Measurements from ENCODE around the gene TOX2.
A peak's percentile ranks its signal among the peaks of the same experiment; 100 is the strongest.

TOX2 gene

DNA sequence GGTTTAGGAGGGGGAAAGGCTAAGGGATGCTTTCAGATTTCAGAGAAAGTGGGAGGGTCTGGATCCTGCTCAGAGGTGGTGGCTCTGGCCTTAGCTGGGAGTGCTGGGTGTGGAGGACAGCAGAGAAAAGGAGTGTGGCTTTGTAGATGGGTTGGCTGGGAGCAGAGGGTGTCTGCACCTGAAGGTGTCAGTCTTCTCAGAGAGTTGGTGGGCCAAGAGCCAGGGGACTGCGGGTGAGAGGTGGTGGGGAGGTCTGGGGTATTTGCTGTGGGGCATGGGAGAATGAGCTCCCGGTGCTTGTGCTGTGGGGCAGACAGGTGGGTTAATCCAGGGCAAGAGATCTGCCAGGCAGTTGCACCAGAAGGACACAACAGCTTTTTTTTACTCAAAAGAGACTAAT lies 67.4 kb downstream of the TOX2 start:
- DNase-seq = no peak

DNA sequence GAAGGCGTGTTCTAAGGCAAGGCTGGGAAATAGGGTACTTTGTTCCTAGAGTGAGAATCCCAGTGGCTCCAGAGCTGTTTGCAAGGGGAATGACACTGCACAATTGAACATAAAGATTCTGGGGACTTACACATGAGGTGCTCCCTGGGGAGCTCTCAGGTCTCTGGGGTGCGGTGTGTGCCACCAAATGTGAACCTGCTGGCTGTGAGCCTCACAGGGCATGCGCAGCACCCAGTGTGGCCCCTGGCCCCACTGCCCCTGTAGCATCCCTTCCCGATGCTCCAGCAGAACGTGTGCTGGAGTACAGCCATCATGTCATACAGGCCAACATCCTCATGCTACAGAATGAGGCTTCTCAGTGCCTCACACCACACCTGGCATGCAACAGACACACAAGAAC lies 68.2 kb downstream of the TOX2 start:
- no peak for DNase-seq

GRCh38 chr20:43983359-43983758 lies 68.7 kb downstream of the TOX2 start:
- DNase-seq = peak; percentile 38

- no peak for DNase-seq
These were observed 69.3 kb downstream of the TOX2 start for GRCh38 chr20:43983904-43984361.

- DNase-seq = no peak
These were observed 69.9 kb downstream of the TOX2 start for GRCh38 chr20:43984587-43984986.

- no peak for DNase-seq
These were observed 70.5 kb downstream of the TOX2 start for GRCh38 chr20:43985121-43985520.

DNA sequence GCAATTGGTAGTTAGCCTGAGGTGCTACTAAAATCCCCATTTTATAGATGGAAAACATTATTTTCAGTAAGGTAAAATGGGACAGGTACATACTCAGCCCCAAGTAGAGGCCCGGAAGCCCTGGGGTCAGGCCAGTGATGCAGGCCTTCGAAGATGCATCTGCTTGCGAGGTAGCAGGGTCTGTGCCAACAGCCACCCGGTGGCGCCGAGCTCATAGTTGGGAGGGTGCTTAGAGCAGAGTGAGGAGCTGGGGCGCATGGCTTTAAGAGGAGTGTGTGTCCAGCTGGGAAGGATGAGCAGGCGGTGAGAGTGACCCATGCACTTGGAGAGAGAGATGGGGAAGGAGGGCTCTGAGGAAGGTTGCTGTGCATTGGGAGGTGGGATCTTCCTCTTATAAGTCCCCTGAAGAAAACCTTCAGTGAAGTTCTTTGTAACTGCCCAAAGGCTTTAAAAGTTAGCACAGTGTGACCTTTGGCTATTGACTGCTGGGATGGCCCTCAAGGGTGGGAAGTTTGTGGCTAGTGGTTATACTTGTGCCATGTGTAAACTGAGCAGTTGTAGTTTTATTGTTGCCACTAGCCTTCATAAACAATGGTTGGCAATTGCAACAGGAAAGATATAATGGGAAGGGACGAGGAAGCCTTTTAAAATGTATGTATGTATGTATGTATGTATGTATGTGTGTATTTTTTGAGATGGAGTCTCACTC lies 71.1 kb downstream of the TOX2 start:
- DNase-seq = no peak

GRCh38 chr20:43987018-43987417 lies 72.4 kb downstream of the TOX2 start:
- DNase-seq = no peak

GRCh38 chr20:43987531-43987930 lies 72.9 kb downstream of the TOX2 start:
- no peak for DNase-seq

- no peak for DNase-seq
These were observed 73.8 kb downstream of the TOX2 start for GRCh38 chr20:43988451-43988850.

GRCh38 chr20:43988867-43989266 lies 74.2 kb downstream of the TOX2 start:
- no peak for DNase-seq

DNA sequence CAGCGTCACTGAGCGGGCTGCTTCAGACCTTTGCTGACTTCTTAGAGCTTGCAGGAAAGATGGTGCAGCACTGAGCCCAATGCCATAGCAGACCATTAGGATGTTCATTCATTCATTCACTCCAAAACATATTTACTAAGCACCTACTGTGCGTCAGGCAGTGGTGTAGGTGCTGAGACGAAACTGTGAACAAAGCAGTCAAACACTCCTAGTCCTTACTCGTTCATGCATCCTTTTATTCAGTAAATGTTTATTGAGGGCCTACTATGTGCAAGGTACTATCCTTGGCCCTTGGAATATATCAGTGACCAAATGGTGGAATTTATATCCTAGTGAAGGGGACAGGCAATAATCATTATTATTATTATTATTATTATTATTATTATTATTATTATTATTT lies 76.6 kb downstream of the TOX2 start:
- DNase-seq = no peak

GRCh38 chr20:43991982-43992381 lies 77.3 kb downstream of the TOX2 start:
- DNase-seq = no peak

GRCh38 chr20:43992885-43993284 lies 78.2 kb downstream of the TOX2 start:
- DNase-seq = no peak

DNA sequence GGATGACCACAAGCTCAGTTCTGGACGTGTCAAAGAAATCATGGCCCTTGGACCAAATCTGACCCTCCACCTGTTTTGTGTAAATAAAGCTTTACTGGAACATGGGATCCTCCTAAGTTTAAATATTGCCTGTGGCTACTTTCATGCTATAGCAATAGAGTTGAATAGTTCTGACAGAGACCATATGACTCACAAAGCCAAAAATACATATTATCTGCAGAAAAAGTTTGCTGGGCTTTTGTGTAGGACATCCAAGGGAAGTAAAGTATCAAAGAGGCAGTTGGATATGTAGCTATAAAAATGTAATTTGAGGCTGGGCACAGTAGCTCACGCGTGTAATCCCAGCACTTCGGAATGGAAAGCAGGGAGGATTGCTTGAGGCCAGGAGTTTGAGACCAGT lies 78.9 kb downstream of the TOX2 start:
- no peak for DNase-seq

GRCh38 chr20:43994486-43995100 lies 79.9 kb downstream of the TOX2 start:
- no peak for DNase-seq

DNA sequence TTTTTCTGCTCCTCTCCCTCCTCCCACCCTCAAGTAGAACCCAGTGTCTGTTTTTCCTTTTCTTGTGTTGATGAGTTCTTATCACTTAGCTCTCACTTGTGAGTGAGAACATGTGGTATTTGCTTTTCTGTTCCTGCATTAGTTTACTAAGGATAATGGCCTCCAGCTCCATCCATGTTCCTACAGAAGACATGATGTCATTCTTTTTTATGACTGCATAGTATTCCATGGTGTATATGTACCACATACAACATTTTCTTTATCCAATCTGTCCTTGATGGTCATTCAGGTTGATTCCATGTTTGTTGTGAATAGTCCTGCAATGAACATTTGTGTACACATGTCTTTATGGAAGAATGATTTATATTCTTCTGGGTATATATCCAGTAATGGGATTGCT lies 81.0 kb downstream of the TOX2 start:
- DNase-seq = no peak

- DNase-seq = no peak
These were observed 81.7 kb downstream of the TOX2 start for GRCh38 chr20:43996240-43996930.

- DNase-seq = no peak
These were observed 85.2 kb downstream of the TOX2 start for GRCh38 chr20:43999848-44000247.

DNA sequence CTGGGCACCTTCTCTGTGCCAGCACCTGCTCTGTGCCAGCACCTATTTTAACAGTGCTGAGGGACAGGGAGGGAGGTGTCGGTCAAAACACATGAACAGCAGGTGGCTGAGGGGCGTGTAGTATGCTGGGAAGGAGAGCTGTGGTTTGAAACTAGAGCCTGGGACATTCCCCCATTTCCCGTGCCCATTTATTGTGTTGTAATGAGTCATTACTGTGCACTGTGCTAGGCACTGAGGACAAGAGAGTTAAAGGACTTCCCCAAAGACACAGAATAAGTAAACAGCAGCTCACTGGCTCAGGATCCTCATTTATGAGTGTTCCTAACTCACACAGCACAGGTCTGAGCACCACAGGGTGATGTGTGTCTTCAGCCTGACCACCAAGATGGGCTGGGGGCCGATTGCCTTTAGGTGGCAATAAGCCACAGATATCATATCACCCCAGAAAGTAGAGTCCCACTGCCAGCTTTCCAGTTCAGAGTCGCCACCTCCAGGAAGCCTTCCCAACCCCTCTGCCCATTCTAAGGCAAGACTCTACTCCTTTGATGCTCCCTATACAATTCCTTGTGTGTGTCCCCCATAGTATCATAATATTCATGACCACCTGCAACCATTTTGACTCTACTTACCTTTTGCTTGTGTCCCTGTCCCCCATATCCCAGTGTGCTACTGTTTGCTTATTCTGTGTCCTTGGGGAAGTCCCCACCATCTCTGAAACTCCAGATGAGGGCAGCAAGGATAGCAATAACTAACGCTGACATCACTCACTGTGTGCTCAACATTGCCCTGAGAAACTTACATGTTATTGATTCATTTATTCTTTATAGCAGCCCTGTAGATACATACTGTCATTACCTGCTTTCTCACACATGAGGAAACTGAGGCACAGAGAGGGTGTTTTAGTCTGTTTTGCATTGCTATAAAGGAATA lies 87.3 kb downstream of the TOX2 start:
- no peak for DNase-seq

DNA sequence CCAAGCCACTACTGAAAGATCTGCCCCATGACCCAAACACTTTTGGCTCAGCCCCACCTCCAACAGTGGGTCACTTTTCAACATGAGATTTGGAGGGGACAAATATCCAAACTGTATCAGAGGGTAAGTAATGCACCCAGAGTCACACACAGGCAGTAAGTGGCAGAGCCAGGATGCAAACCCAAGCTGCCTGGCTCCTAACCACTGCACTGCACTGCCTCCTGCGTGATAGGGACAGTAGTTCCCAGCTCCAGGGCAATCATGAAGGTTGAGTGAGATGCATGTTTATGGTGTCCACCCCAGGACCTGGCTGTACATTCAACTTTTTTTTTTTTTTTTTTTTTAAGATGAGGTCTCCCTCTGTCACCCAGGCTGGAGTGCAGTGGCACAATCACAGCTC lies 88.2 kb downstream of the TOX2 start:
- DNase-seq = no peak

DNA sequence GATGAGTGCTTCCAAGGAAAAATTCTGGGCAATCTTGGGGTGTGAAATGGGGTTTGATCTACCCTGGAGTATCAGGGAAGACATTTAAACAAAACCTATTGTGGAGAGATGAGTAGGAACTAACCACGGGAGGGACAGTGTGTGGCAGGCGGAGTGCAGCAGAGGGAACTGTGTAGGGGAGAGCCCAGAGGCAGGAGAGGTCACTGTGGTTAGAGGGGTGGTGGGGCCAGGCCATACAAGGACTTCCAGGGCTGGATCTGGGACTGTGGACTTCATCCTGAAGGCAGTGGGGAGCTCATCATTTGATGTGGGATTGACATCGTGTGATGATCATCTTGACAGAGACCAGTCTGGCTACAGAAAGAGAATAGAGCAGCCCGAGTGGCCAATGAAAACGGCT lies 89.0 kb downstream of the TOX2 start:
- no peak for DNase-seq

DNA sequence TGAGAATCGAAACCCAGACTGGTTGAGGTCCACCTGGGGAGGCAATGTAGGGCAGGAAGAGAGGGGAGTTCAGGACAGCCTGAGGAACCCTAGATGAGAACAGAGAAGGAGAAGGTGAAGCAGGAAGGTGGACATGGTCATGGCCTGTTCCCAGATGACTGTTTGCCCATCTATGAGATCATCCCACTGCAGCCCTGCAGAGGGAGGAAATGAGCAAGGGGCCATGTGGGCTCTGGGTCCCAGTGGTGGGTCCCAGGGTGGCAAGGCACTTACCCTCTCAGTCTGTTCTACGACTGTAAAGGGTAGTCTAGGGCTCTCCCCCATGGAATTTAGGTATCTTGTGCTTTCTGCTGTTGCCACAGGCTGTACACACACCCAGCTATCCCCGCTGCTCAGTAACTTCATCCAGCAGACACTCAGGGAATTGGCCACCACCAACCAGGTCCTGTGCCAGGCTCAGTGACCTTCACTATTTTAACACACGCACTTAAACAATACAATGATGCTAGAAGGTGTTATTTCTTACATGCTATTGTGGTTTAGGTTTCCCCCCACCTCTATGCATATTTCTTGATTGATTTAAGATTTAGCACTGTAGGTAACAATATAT lies 89.8 kb downstream of the TOX2 start:
- no peak for DNase-seq

Data from CD4-positive, alpha-beta T cell treated with Interleukin-21 for 1 hour (primary cell).